Astrocyte (in vitro differentiated cells and primary cell): ENCODE measurements around the gene SEPSECS. TPM values are rescaled to one million over a fixed set of nuclear protein-coding genes. Genes with fewer than 3 reads are reported as not detected.

Experiments
- DNase-seq: peaks from one replicate; pipeline ENCODE4 v3.0.0-alpha.2; 2010; ENCODE audit warnings: low read depth
- FAIRE-seq: peaks from 2 replicates; lab custom pipeline; 2011; peaks lifted over from hg19 to GRCh38; lab: Jason Lieb, UNC
- H2AFZ ChIP-seq: 2 replicates; pipeline ENCODE4 v1.6.0; 2012; ENCODE audit warnings: low read depth, low read length, inconsistent platforms
- H3K27ac ChIP-seq: 2 replicates; pipeline ENCODE4 v1.5.1; 2011; ENCODE audit warnings: low read depth, low read length, inconsistent platforms
- H3K27me3 ChIP-seq: 2 replicates; pipeline ENCODE4 v1.6.0; 2011; ENCODE audit warnings: low read length, inconsistent platforms; ENCODE audit not compliant: insufficient read depth
- H3K36me3 ChIP-seq: 2 replicates; pipeline ENCODE4 v1.5.1; 2011; ENCODE audit warnings: low read length, inconsistent platforms; ENCODE audit not compliant: insufficient read depth
- H3K4me1 ChIP-seq: 2 replicates; pipeline ENCODE4 v1.5.1; 2011; ENCODE audit warnings: low read length, inconsistent platforms; ENCODE audit not compliant: insufficient read depth
- H3K4me2 ChIP-seq: 2 replicates; pipeline ENCODE4 v1.6.0; 2012; ENCODE audit warnings: low read length, inconsistent platforms
- H3K4me3 ChIP-seq: 2 replicates; pipeline ENCODE4 v1.5.1; 2011; ENCODE audit warnings: low read depth, mild to moderate bottlenecking, low read length, inconsistent platforms; ENCODE audit not compliant: insufficient read depth
- H3K79me2 ChIP-seq: 2 replicates; pipeline ENCODE4 v1.6.0; 2012; ENCODE audit warnings: mild to moderate bottlenecking, low read length, inconsistent platforms; ENCODE audit not compliant: insufficient read depth
- H3K9ac ChIP-seq: 2 replicates; pipeline ENCODE4 v1.6.0; 2012; ENCODE audit warnings: mild to moderate bottlenecking, low read length, inconsistent platforms
- H3K9me3 ChIP-seq: 2 replicates; pipeline ENCODE4 v1.5.1; 2012; ENCODE audit warnings: low read depth, mild to moderate bottlenecking, low read length, inconsistent platforms; ENCODE audit not compliant: insufficient read depth
- H4K20me1 ChIP-seq: 2 replicates; pipeline ENCODE4 v1.6.0; 2012; ENCODE audit warnings: low read length, inconsistent platforms; ENCODE audit not compliant: insufficient read depth
- H3K27ac Mint-ChIP-seq: one replicate; pipeline ENCODE4 v1.8.0; 2021; ENCODE audit warnings: mild to moderate bottlenecking, mixed read lengths; ENCODE audit not compliant: unreplicated experiment
- H3K27me3 Mint-ChIP-seq: one replicate; pipeline ENCODE4 v1.8.0; 2021; ENCODE audit warnings: low read depth, mixed read lengths; ENCODE audit not compliant: unreplicated experiment
- H3K36me3 Mint-ChIP-seq: one replicate; pipeline ENCODE4 v1.8.0; 2021; ENCODE audit warnings: low read depth, mixed read lengths; ENCODE audit not compliant: unreplicated experiment
- H3K4me1 Mint-ChIP-seq: one replicate; pipeline ENCODE4 v1.8.0; 2021; ENCODE audit warnings: low read depth, mixed read lengths; ENCODE audit not compliant: unreplicated experiment
- H3K4me3 Mint-ChIP-seq: one replicate; pipeline ENCODE4 v1.8.0; 2021; ENCODE audit warnings: mild to moderate bottlenecking, moderate library complexity, mixed read lengths; ENCODE audit not compliant: unreplicated experiment
- H3K9me3 Mint-ChIP-seq: one replicate; pipeline ENCODE4 v1.8.0; 2021; ENCODE audit warnings: mild to moderate bottlenecking, mixed read lengths; ENCODE audit not compliant: unreplicated experiment
- CTCF ChIP-seq: IDR thresholded peaks from 2 replicates; pipeline ENCODE4 v1.5.1; 2011; ENCODE audit warnings: low read depth, mild to moderate bottlenecking, inconsistent platforms, low read length, moderate library complexity; ENCODE audit not compliant: insufficient read depth
- EZH2 ChIP-seq: IDR thresholded peaks from 2 replicates; pipeline ENCODE4 v1.6.1; 2012; ENCODE audit warnings: mild to moderate bottlenecking, low read length, inconsistent platforms; ENCODE audit not compliant: insufficient read depth
- total RNA-seq: library from RNA; stranded (reverse); gene quantifications from 2 replicates; pipeline ENCODE4 v1.2.1, GENCODE V29; 2021

Gene SEPSECS
- total RNA-seq, 1 donor from 2014 or later = 4.2 TPM

GRCh38 chr4:25112366-25112994 is 47.8 kb downstream of the SEPSECS start:
- no peak overlapping the region for H3K4me3 Mint-ChIP-seq
- no peak for DNase-seq
- no peaks in the 10 kb centered on the region for H3K36me3 Mint-ChIP-seq
- H3K27me3 Mint-ChIP-seq = peaks cover 11% of the 10 kb centered on the region
- H3K27ac Mint-ChIP-seq = no peak overlapping the region
- no peaks in the 10 kb centered on the region for H4K20me1 ChIP-seq
- H3K4me2 ChIP-seq = no peak overlapping the region
- H3K4me1 Mint-ChIP-seq = peaks cover 11% of the 10 kb centered on the region
- no peak overlapping the region for H3K4me3 ChIP-seq
- H3K36me3 ChIP-seq = no peaks in the 10 kb centered on the region
- H3K27me3 ChIP-seq = no peaks in the 10 kb centered on the region
- H3K9me3 Mint-ChIP-seq = peaks cover 5% of the 10 kb centered on the region
- H2AFZ ChIP-seq = no peak overlapping the region
- H3K9ac ChIP-seq = no peak overlapping the region
- TF ChIP-seq CTCF = no peak
- no peak for TF ChIP-seq EZH2
- H3K79me2 ChIP-seq = no peaks in the 10 kb centered on the region
- no peaks in the 10 kb centered on the region for H3K9me3 ChIP-seq
- H3K27ac ChIP-seq = no peak overlapping the region
- no peaks in the 10 kb centered on the region for H3K4me1 ChIP-seq
- no peak for FAIRE-seq

DNA sequence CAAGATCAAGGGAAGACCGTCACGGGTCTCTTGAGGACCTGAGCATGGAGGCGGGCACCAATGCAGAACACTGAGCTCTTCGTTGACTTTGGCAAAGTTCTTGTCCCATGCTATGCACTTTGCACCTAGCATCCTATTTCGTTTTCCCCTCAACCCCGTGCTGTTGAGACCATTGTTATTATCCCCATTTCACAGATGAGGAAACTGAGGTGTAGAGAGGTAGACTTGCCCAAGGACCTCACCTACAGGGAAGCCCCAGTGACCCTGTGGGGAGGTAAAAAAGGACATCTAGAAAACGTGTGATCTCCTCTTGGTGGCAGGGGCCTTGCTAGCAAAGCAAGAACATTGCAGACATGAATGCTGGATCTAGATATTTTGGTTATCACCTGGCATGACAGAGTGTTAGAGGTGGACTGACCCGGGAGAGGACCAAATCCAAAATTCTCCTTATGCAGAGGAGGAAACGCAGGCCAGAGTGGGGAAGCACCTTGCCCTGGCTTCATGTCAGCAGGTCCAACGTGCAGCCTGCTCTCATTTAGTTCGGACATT is 48.5 kb downstream of the SEPSECS start:
- Histone ChIP-seq H3K9me3 (no peaks in the 10 kb centered on the region), H3K79me2 (no peaks in the 10 kb centered on the region), H3K4me3 (no peak overlapping the region), H4K20me1 (no peaks in the 10 kb centered on the region), H3K27ac (no peak overlapping the region), H3K36me3 (no peaks in the 10 kb centered on the region), H3K27me3 (no peaks in the 10 kb centered on the region), H3K4me1 (no peaks in the 10 kb centered on the region), H3K4me2 (no peak overlapping the region), H3K9ac (no peak overlapping the region), H2AFZ (no peak overlapping the region)
- H3K4me3 Mint-ChIP-seq = no peak overlapping the region
- H3K27ac Mint-ChIP-seq = no peak overlapping the region
- H3K4me1 Mint-ChIP-seq = peaks cover 11% of the 10 kb centered on the region
- no peak for FAIRE-seq
- no peak for TF ChIP-seq EZH2
- TF ChIP-seq CTCF = no peak
- H3K9me3 Mint-ChIP-seq = peaks cover 5% of the 10 kb centered on the region
- H3K27me3 Mint-ChIP-seq = peaks cover 11% of the 10 kb centered on the region
- DNase-seq = no peak
- H3K36me3 Mint-ChIP-seq = no peaks in the 10 kb centered on the region
